Measurements from ENCODE around the gene CYB561. TPM values are rescaled to one million over a fixed set of nuclear protein-coding genes. Genes with fewer than 3 reads are reported as not detected.

Gene CYB561
- polyA plus RNA-seq, 3 donors = 5.2 to 11.8 (median 8.3) TPM

- Histone ChIP-seq H2AFZ (ENCODE audit: insufficient read depth, low read depth, low read length, poor library complexity, severe bottlenecking) (no peak overlapping the region), H3K36me3 (replicated peaks in 1 of 2; ENCODE audit: control insufficient read depth in 1 of 2, insufficient read depth in 2 of 2, low read length in 2 of 2) (no peaks in the 10 kb centered on the region), H3K4me3 (replicated peaks in 1 of 3; ENCODE audit: low read depth in 2 of 3, low read length in 3 of 3) (no peak overlapping the region), H3K27me3 (ENCODE audit: control insufficient read depth in 2 of 2, insufficient read depth in 2 of 2, low read length in 2 of 2) (no peaks in the 10 kb centered on the region), H4K20me1 (ENCODE audit: insufficient read depth, low read length) (no peaks in the 10 kb centered on the region), H3K4me2 (replicated peaks; ENCODE audit: extremely low read depth, low read length, poor library complexity, severe bottlenecking) (no peak overlapping the region), H3K9ac (ENCODE audit: insufficient read depth, low read length, poor library complexity, severe bottlenecking) (no peak overlapping the region), H3K79me2 (ENCODE audit: insufficient read depth, low read length) (no peaks in the 10 kb centered on the region), H3K9me3 (replicated peaks in 1 of 2; ENCODE audit: control insufficient read depth in 1 of 2, insufficient read depth in 1 of 2, low read length in 2 of 2) (no peaks in the 10 kb centered on the region), H3K27ac (ENCODE audit: low read depth in 1 of 2, low read length in 2 of 2) (no peak overlapping the region), H3K4me1 (ENCODE audit: control insufficient read depth in 1 of 2, insufficient read depth in 2 of 2, low read length in 2 of 2) (peaks cover 22 to 38% of the 10 kb centered on the region in 2 donors)
- H3K27ac Mint-ChIP-seq = peak overlapping the region in 1 of 7 donors; percentile 19
- peaks cover 14 to 32% (median 31%) of the 10 kb centered on the region in 3 donors for H3K27me3 Mint-ChIP-seq (ENCODE audit: low read depth in 3 of 3)
- DNase-seq = no peak
- peak overlapping the region; percentile 1 to 43 for H3K4me3 Mint-ChIP-seq
- intact Hi-C loops (cut with micrococcal nuclease) = loop anchor here in 1 of 2 donors (10.0 kb wide), 1 partner anchor 96 kb away; no protein-coding TSS in a partner anchor
- WGBS (ENCODE audit: insufficient coverage) = 90% methylated on average over 2 of the region's 3 CpGs
- TF ChIP-seq CTCF (IDR thresholded peaks at IDR 0.05) = no peak
- peaks cover 28% of the 10 kb centered on the region for H3K4me1 Mint-ChIP-seq
- no peaks in the 10 kb centered on the region for H3K9me3 Mint-ChIP-seq
- peaks cover 3% of the 10 kb centered on the region in 2 donors for H3K36me3 Mint-ChIP-seq
These were observed 2.5 kb upstream of the CYB561 start for GRCh38 chr17:63448655-63449054.

- intact Hi-C loops (cut with micrococcal nuclease) = loop anchor here in 1 of 2 donors (10.0 kb wide), 1 partner anchor 97 kb away; no protein-coding TSS in a partner anchor
- H2AFZ ChIP-seq (ENCODE audit: insufficient read depth, low read depth, low read length, poor library complexity, severe bottlenecking) = peak overlapping the region; percentile 88
- TF ChIP-seq CTCF (IDR thresholded peaks at IDR 0.05) = no peak
- no peaks in the 10 kb centered on the region for H3K79me2 ChIP-seq (ENCODE audit: insufficient read depth, low read length)
- H3K27ac ChIP-seq (ENCODE audit: low read depth in 1 of 2, low read length in 2 of 2) = peak overlapping the region in 1 of 2 donors; percentile 88
- H3K36me3 ChIP-seq (replicated peaks in 1 of 2; ENCODE audit: control insufficient read depth in 1 of 2, insufficient read depth in 2 of 2, low read length in 2 of 2) = no peaks in the 10 kb centered on the region
- H3K4me2 ChIP-seq (replicated peaks; ENCODE audit: extremely low read depth, low read length, poor library complexity, severe bottlenecking) = peak overlapping the region; percentile 76
- H3K27ac Mint-ChIP-seq = peak overlapping the region in 2 of 7 donors; percentile 42 to 73
- no peaks in the 10 kb centered on the region for H4K20me1 ChIP-seq (ENCODE audit: insufficient read depth, low read length)
- peaks cover 22 to 38% of the 10 kb centered on the region in 2 donors for H3K4me1 ChIP-seq (ENCODE audit: control insufficient read depth in 1 of 2, insufficient read depth in 2 of 2, low read length in 2 of 2)
- H3K4me3 ChIP-seq (replicated peaks in 1 of 3; ENCODE audit: low read depth in 2 of 3, low read length in 3 of 3) = peak overlapping the region in 2 of 3 experiments; percentile 58 to 75
- H3K27me3 ChIP-seq (ENCODE audit: control insufficient read depth in 2 of 2, insufficient read depth in 2 of 2, low read length in 2 of 2) = no peaks in the 10 kb centered on the region
- no peaks in the 10 kb centered on the region for H3K9me3 Mint-ChIP-seq
- 20% methylated on average over 2 of the region's 12 CpGs for WGBS (ENCODE audit: insufficient coverage)
- peaks cover 29% of the 10 kb centered on the region for H3K4me1 Mint-ChIP-seq
- H3K9ac ChIP-seq (ENCODE audit: insufficient read depth, low read length, poor library complexity, severe bottlenecking) = peak overlapping the region; percentile 81
- no peaks in the 10 kb centered on the region for H3K9me3 ChIP-seq (replicated peaks in 1 of 2; ENCODE audit: control insufficient read depth in 1 of 2, insufficient read depth in 1 of 2, low read length in 2 of 2)
- peaks cover 3% of the 10 kb centered on the region in 2 donors for H3K36me3 Mint-ChIP-seq
- DNase-seq = no peak
- H3K27me3 Mint-ChIP-seq (ENCODE audit: low read depth in 3 of 3) = peaks cover 12 to 32% (median 27%) of the 10 kb centered on the region in 3 donors
- H3K4me3 Mint-ChIP-seq = peak overlapping the region; percentile 72 to 82
These were observed 1.4 kb upstream of the CYB561 start for GRCh38 chr17:63447471-63448009.
